ENCODE results near the gene BCL7A.

- no peak for TF ChIP-seq CTCF (IDR thresholded peaks at IDR 0.05)
- no peak for TF ChIP-seq POLR2A (IDR thresholded peaks at IDR 0.05)
These were observed 65.1 kb downstream of the BCL7A start for GRCh38 chr12:122086641-122087285.
